HG02588 (cell line): Measurements from ENCODE around the gene SARDH.
"Not testable (repeated sequence)": the region's sequence is repeated elsewhere in the genome, so short reads cannot be mapped to it uniquely, and the experiment has no call there.

Experiments used
- ATAC-seq: cut with Tn5 transposase; IDR thresholded peaks from one replicate; pipeline ENCODE4 v1.9.1; 2021; ENCODE audit warnings: mild to moderate bottlenecking, moderate library complexity; ENCODE audit not compliant: unreplicated experiment

The SARDH gene

DNA sequence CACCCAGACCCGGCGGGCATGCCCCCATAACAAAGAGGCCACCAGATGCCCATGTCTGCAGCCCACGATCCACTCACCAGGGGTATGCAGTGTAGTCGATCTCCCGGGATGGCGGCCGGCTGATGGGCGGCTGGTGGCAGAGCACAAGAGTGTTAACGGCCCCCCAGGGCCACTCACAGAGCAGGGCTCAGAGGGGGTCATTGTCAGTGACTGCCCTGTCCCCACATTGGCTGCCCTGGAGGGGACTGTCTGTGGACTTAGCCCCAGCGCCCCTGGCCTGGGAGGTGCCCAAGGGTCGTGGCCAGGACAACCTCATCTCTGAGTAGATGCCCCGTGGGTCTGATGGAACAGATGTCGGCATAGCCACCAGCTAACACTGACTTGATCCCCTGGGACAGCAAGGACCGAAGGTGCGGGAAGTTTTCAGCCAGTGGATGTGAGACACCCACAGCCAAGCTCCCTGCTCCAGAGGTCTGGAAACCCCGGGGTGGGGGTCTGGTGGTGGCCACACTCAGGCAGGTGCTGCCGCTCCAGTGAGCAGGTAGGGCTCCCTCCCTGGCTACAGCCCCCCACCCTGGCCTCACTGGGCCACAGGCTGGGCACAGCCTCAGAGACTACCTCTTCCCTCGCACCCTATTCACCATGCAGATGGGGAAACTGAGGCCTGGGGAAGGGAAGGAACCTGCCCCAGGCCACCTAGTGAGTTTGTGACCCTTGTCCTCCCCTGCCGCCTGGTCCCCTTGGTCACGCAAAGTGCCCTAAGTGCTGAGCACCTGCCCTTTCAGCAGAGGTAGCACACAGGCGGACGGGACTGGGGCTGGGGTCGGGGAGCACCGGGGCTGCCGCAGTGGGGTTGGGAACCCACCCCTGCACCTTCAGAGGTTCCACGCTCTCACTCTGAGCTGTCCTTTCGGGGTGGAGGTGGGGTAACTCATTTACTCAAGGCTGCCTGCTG, 38.1 kb upstream of the SARDH start:
- no peak for ATAC-seq

DNA sequence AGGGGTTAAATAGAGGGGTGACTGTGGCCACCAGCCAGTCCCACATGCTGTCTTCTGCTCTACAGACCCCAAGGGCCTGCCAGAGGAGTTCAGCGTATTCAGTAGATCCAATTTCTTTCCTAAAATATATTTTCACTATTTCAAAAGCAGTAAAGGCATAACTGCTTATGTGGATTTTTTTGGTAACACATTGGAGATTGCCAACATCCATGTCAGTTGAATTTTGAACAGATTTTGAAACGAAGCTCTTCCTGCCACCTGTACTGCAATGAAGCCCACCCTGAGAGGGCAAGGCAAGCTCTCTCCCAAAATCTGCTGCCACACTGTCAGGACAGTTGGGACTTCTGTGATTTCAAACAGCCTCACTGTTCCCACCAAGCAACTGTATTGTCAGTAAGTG, 37.1 kb upstream of the SARDH start:
- ATAC-seq, result no peak

DNA sequence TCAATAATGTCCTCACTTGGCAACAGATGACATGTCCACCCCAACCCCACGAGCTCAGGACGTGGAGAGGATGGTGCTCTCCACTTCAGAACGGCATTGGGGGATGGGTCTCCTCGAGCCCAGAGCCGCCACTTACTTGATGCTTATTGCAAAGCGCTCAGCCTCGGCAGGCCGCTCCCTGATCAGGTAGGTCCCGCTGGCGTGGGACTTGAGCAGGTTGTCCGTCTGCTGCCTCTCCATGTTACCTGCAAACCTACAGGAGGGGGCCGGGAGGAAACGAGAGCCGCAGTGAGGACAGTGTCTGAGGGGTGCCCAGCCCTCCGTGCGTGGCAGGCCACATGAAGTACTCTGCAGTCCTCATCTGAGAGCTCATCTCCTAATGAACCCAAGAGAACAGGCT, 36.6 kb upstream of the SARDH start:
- no peak for ATAC-seq

DNA sequence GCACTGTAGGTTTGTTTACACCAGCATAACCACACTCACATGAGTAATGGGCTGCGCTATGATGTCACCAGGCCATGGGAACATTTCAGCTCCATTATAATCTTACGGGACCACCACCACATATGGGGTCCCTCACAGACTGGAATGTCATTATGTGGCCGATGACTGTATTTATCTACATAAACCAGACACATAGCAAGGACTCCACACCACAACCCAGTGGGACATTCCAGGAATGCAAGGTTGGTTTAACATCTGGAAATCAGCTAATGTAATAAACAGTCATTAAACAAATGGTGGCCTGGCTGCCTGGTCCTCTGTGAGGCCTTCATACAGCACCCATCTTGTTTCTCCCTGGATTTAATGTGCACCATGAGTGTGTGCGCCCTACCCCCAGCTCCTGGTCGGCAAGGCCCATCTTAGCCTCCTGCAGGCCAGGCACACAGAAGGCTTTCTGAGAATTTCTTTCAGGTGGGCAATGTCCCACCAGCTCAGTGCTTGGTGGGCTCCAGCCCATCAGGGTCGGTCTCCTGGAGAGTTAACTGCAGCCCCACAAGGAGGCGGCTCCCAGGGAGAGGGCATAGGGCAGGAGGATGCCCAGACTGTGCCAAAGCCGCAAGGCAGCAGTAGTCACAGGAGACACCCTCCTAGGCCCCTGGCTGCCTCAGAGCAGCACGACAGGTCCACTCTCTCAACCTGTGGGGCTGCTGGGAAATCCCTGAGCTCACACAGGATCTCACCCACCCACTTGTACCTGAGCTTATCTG, 35.9 kb upstream of the SARDH start:
- ATAC-seq, result no peak

DNA sequence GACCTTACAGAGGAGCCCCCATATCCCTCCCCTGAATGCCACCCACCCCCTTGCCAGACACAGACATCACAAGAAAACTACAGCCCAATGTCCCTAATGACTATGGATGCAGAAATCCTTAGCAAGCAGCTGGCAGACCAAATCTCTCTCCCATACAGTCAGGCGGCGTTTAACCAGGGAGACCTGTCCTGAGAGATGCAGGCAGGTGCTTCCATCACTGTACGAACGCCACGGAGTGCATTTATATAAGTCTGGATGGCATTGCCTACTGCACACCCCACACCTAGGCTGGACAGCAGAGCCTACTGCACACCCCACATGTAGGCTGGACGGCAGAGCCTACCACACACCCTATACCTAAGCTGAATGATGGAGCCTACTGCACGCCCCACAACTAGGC, 34.4 kb upstream of the SARDH start:
- no peak for ATAC-seq

DNA sequence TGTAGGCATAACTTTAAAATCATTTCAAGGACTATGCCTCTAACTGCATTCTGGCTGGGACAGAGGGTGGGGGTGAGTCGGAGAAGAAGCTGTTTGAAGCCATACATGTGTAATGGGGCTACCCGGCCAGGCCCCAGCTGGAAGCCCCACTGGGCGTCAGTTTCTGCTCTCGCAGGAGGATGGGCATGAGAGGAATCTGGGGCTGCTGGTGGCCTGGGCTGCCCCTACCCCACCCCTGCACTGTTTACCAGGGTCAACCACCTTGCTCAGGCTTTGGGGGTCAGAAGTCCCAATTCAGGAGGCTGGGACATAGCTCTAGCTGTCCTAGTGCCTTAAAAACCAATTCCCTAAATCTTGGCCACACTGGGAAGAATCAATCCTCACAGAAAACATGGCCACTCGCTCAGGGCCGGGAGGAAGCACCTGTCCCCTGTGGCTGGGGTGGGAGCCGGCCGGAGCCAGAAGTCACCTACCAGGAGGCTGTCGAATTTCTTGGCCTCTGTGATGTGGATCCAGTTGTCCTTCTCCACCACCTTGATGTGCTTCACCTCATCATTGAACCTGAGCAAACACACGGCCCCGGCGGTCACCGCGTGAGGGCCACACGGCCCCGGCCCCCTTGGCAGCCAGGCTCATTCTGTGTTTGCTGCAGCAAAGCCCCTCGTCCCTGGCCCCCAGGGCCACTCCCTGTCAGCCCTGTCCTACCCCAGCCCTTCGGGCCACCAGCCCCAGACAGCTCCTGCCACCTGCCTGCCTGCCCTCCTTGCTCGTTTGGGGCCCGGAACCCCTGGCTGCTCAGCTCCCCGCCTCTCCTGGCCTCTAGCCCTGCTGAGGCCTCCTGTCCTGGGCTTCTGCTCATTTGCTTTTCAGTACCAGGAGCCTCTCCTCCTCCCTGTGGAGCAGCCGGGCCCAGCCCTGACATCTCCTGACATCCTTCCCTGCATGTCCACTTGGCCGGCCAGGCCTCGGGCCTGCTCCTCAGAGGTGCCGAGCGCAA, 33.6 kb upstream of the SARDH start:
- ATAC-seq, result no peak

DNA sequence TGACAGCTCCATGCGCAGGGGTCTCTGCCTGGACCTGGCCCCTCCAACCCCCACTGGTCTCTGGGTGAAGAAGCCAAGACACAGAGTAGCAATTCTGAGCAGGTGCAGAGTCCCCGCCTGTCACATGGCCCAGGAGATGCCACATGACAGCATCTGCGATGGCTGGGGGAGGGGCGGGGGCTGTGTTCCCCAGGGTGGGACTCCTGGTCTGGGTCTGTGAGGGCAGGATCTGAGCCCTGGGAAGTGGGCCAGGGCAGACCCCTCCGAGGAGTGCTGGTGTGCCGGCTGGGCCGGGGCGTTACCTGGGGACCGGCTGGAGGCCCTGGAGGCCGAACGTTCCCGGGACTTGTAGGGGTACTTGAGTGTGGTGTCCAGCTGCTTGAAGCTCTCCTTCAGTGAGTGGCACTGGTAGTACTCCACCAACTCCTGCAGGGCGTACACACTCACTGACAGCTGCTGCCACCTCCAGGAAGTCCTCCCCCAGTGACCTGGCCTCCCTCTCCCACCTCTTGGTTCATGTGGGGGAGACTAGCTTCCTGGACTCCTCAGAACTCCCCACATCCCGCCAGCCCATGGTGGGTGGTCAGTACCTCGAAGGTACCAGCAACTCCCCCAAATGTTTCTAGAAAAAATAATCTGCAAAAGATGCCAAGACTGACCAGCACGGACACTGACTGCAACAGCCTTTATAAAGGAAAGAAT, 32.1 kb upstream of the SARDH start:
- no peak for ATAC-seq

DNA sequence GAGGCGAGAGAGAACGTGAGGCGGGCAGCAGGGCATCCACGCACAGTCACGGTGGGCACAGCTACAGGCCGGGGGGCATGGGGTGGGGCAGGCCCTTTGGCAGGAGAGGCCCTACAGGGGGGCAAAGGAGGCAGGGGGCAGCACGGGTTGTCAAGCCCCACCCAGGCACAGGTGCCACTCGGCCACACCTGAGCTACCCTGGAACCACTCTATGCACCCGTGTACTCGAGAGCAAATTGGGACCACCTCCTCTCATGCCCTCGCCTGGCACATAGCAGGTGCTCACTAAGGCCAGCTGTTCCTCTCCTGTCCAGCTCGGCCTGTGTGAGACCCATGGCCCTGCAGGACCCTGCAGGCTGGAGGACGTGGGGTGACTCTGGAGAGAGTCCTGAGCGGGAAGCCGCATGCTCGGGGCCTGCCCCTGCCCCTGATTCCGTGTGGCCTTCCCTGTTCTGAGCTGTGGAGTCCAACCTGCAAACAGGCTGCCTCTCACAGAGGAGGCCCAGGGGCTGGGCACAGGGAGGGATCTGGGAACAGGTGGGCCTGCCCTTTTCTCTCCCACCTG, 31.4 kb upstream of the SARDH start:
- no peak for ATAC-seq

DNA sequence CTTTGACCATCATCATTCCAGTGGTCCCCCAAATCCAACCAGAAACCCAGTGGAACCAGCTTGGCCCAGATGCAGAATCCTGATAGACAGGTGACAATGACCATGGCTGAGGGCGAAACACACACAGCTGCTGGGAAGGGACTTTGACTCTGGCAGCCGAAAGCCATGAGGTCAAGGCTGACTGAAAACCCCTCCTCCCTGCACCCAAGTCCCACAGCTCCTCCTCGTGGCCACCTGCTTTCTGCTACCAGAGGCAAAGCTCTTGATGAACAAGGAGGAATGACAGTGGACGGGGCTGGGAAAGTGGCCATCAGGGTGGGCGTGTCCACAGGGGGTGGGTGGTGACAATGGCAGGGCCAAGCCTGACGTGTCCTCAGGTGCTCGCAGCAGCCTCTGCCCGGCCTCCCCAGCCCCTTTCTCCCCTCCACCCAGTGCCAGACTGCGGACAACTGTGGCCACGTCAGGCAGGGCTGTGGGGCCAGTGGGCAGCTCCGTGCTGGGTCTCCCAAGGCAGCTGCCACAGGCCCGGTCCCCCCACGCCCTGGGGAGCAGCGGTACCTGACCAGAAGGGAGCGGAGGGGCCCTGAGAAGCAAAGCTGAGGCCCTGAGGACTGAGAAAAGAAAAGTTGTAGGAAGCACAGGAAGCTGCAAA, 30.8 kb upstream of the SARDH start:
- ATAC-seq, result no peak

DNA sequence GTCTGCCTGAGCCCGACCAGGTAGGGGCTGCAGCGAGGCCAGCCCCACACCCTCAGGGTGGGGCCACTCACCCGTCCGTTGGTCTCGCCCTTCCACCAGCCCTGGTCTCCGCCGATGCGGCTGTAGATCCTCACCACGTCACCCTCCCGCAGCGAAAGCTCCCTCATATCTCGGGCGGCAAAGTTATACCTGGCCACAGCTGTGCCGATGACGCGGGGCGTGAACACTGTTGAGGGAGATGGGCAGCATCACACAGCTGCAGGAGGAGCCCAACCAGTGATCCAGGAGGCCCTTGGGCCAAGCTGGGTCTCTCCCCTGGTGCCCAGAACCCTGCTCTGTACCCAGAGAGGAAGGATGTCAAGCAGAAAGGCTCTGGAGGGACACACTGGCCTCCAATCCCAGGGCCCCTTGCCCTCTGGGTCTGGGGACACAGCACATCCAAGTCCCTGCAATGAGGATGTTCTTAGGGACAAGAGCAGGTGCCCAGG, 30.3 kb upstream of the SARDH start:
- no peak for ATAC-seq

DNA sequence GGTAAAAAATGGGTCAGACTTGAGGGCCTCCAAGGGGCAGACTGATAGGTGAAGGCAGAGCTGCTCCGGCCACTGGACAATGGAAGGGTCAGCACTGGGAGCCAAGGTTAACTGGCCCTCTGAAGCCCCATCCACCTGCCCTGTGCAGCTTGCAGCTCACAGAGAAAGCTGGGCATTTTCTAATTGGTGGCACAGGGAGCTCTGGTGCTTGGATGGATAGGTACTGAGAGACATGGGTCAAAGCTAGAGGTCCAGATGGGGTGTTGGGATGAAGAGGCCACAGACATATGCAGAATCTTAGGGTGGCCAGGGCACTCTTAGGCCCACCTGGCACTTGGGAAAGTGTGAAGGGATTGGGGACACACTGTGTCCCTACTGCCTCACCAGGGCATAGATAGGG, 29.5 kb upstream of the SARDH start:
- ATAC-seq, result no peak

DNA sequence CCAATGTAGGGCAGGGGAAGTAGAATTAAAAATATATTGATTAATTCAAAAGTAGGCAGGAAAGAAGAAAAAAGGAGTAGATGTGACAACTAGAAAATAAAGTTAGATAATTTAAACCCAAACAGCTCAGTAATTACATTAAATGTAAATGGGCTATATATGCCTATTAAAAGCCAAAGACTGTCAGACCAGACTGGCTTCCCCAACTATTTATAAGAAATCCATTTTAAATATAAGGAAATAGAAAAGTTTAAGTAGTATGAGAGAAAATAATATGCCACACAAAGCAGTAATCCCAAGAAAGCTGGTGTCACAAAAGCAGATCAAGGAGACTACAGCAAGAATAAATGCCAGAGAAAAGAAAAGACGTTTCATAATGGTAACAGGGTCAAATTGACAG, 28.9 kb upstream of the SARDH start:
- no peak for ATAC-seq

DNA sequence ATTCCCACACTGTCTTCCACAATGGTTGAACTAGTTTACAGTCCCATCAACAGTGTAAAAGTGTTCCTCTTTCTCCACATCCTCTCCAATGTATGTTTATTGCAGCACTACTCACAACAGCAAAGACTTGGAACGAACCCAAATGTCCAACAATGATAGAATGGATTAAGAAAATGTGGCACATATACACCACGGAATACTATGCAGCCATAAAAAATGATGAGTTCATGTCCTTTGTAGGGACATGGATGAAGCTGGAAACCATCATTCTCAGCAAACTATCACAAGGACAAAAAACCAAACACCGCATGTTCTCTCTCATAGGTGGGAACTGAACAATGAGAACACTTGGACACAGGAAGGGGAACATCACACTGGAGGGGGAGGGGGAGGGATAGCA, 28.1 kb upstream of the SARDH start:
- not testable (repeated sequence) for ATAC-seq

DNA sequence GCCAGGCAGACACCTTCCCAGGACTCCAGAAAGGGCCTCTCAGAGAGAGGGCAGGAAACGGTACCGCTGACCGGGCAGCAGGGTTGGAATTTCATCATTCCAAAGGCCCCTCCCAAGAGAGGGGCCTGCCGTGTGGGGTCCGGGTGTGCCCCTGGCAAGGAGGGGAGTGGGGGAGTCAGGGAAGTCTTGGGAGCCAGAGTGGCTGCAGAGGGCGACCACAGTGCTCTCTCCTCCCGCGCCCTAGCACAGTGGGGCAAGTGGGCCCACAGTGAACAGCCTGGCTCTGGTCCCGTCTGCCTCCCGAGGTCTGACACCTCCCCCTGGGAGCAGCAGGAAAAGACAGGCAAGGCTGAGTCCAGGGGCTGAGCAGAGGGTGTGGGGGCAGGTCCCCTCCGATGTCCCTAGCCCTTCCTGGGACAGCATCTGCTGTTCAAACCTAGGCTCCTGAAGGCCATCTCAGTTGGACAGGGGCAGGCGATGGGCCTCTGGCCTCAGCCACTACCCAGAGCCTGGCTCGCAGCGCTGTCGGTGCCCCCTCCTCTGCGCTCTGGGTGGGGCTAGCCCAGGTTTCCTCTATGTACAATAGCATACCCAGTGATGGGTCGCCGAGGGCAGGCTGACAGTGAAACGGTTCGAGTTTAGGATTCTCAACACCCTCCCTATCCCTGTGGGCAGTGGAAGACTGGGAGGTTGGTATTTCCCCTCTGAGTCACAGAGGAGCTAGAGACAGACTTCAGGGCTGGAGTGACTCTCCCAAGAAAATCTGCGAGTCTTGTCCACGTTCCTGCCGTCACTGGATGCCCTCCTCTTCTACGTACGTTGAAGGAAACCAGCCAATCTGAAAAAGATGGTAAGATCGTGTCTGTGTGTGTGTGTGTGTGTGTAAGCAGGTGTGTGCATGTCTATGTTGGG, 25.4 kb upstream of the SARDH start:
- no peak for ATAC-seq

DNA sequence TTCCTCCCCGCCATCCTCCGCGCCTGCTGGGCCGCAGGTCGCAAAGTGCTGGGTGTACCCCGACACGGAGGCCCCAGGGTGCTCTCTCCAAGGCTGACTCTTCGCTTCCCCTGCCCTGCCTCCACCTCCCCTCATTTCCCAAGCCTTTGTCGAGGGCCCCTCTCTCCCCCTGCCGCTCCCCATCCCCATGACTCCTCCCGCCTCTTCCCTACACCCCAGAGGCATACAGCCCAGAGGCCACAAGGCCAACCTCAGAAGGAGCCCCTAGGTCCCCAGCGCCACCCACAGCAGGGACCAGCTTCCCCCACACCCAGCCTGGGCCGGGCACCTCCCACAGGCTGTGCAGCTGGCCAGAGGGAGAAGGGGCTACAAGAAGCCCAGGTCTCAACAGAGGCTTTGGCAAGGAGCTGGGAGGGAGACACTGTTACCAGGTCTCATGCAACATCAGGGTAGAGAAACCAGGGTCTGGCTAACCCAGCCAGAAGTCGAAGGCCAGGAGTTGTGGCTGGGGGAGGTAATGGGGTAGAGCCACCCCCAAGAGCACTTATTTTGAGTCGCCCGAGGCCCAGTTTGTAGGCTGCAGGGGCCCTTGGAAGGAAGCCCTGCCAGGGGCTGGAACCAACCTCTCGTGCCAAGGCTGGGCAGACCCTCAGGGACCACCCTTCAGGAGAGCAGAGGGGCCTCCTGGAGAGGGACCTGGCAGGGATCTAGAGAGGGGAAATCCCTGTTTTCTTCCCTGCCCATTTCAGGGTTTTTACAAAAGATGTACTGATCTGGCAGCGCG, 24.5 kb upstream of the SARDH start:
- ATAC-seq, result no peak

DNA sequence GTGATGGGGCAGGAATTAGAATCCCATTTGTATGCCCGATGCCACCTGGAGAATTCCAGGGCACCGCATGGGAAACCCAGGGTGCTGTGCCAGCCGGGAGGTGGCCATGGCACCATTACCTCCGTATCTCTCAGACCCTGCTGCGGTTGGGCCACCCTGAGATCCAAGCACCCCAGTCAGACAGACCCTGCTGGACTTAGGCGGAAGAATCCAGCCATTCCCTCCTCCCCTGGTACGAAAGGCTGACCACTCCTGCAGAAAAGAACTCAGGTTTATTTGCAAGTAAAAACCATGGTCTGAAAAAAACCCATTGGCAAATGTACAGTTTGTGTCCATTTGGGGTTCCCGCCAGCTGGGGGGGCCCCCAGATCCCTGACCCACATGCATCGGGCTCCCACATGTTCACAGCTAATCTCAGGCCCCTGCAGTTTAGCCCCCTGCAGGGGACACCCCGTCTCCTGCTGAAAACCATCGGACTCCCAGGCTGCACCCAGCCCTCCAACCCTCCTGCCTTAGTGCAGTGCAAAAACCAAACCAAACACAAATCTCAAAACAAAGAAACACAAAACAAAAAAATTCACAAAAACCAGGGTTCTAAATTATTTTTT, 23.6 kb upstream of the SARDH start:
- no peak for ATAC-seq

DNA sequence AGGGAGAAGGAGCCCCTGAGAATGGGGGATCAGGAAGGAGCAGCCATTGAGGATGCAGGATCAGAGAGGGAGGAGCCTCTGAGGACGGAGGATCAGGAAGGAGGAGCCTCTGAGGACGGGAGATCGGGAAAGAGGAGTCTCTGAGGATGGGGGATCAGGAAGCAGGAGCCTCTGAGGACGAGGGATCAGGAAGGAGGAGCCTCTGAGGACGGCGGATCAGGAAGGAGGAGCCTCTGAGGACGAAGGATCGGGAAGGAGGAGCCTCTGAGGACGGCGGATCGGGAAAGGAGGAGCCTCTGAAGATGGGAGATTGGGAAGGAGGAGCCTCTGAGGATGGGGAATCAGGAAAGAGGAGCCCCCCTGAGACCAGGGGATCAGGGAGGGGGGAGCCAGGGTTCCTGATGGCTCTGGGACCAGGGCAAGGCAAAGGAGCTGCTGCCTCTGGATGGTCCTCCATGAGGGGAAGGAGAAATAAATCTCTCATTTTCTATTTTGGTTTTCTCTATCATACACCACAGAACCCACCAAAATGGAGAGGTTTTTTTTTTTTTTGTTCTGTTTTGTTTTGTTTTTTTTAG, 22.6 kb upstream of the SARDH start:
- no peak for ATAC-seq
